ENCODE results near the gene PIP4P1. TPM values are rescaled to one million over a fixed set of nuclear protein-coding genes. Genes with fewer than 3 reads are reported as not detected.

The PIP4P1 gene
- polyA plus RNA-seq, 2 of the 4 experiments (the other 2 are of a cell fraction): 30.4 to 35.8 TPM

DNA sequence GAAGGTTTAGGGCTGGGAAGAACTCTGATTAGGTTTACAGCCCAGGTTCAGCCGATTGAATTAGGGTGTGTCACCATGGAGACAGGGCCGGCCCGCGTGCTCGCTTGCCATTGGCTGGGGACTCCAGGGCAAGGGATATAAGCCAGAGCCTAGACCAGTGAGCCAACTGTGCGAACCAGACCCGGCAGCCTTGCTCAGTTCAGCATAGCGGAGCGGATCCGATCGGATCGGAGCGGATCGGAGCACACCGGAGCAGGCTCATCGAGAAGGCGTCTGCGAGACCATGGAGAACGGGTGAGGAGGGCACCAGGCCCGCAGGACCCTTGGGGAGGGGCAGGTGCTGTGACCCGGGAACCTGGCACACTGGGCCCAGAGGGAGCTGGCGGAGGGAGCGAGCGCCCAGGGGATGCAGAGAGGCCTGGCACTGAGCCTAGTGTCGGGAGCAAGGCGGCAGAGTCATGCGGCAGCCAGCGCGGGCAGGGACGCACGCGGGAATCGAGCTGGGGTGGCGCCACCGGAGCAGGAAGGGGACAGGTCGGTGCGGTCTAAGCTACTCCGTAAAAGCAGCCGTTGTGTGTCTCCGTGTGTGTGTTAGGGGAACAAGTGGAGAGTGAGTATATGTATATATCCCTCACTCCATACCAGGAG is 8.1 kb upstream of the PIP4P1 start, which contains the start of gene PNP:
Gene PNP, plus strand, starts transcription at position 165 of the 648 bp plus-strand sequence. Its CDS starts 119 bp downstream, at position 284.
- WGBS (ENCODE audit: missing lambda C conversion rate): 2% methylated on average over 39 of the region's 40 CpGs
- peak; percentile 92 to 99 for DNase-seq (ENCODE audit: low read depth in 1 of 2, low spot score in 1 of 2)
- H3K4me3 ChIP-seq: peak within 1 kb of the TSS; percentile 72
- no peak for FAIRE-seq
- ChIA-PET POLR2A (interaction anchor here (0.7 to 2.4 kb wide), 15 partner anchors 8 to 215 kb away, joined by 3 to 38 read pairs (median 4); partner anchors contain the start of genes APEX1, OSGEP, PARP2 and PIP4P1), CTCF (interaction anchor here (0.6 to 1.2 kb wide), 6 partner anchors 9 to 140 kb away, joined by 3 to 6 read pairs (median 4); no protein-coding TSS in a partner anchor)
- H3K27ac ChIP-seq: peak within 1 kb of the TSS; percentile 80 to 95
- peak within 1 kb of the TSS; percentile 83 for H3K4me2 ChIP-seq
- no peak for TF ChIP-seq RARB (CRISPR knock-in tag; IDR thresholded peaks at IDR 0.05)
- no peak for TF ChIP-seq SMC3 (IDR thresholded peaks at IDR 0.05)
- TF ChIP-seq E2F6 (IDR thresholded peaks at IDR 0.05; ENCODE audit: borderline replicate concordance, low read depth): peak; percentile 42; the same call in 1 of the 2 replicates
- 0 out of 2 replicates have a peak, but pooled peaks have one; percentile 24 for TF ChIP-seq RFX5 (IDR thresholded peaks at IDR 0.05)
- no peak for TF ChIP-seq ESRRA (IDR thresholded peaks at IDR 0.05; ENCODE audit: borderline replicate concordance, low read length)
- 0 out of 2 replicates have a peak, but pooled peaks have one; percentile 20 for TF ChIP-seq GATA3 (IDR thresholded peaks at IDR 0.05; ENCODE audit: borderline replicate concordance)
- peak; percentile 81 to 89 for TF ChIP-seq JUN (IDR thresholded peaks at IDR 0.05)
- peak; percentile 94 for TF ChIP-seq BCL3 (IDR thresholded peaks at IDR 0.05)
- peak; percentile 66; the same call in 1 of the 2 replicates for TF ChIP-seq MAX (IDR thresholded peaks at IDR 0.05)
- TF ChIP-seq POLR2A (IDR thresholded peaks at IDR 0.05; ENCODE audit: low read length): peak; percentile 100
- TF ChIP-seq PHF8 (IDR thresholded peaks at IDR 0.05; ENCODE audit: borderline replicate concordance, low read depth): peak; percentile 95; the same call in 1 of the 2 replicates
- TF ChIP-seq RCOR1 (IDR thresholded peaks at IDR 0.05; ENCODE audit: low read depth, low read length): no peak
- TF ChIP-seq, protein P1, sequence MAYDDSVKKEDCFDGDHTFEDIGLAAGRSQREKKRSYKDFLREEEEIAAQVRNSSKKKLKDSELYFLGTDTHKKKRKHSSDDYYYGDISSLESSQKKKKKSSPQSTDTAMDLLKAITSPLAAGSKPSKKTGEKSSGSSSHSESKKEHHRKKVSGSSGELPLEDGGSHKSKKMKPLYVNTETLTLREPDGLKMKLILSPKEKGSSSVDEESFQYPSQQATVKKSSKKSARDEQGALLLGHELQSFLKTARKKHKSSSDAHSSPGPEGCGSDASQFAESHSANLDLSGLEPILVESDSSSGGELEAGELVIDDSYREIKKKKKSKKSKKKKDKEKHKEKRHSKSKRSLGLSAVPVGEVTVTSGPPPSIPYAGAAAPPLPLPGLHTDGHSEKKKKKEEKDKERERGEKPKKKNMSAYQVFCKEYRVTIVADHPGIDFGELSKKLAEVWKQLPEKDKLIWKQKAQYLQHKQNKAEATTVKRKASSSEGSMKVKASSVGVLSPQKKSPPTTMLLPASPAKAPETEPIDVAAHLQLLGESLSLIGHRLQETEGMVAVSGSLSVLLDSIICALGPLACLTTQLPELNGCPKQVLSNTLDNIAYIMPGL (CRISPR knock-in tag; IDR thresholded peaks at IDR 0.05; ENCODE audit: borderline replicate concordance): peak; percentile 30; the same call in 1 of the 2 replicates
- TF ChIP-seq, protein P2, sequence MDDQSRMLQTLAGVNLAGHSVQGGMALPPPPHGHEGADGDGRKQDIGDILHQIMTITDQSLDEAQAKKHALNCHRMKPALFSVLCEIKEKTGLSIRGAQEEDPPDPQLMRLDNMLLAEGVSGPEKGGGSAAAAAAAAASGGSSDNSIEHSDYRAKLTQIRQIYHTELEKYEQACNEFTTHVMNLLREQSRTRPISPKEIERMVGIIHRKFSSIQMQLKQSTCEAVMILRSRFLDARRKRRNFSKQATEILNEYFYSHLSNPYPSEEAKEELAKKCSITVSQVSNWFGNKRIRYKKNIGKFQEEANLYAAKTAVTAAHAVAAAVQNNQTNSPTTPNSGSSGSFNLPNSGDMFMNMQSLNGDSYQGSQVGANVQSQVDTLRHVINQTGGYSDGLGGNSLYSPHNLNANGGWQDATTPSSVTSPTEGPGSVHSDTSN (IDR thresholded peaks at IDR 0.05): peak; percentile 61; the same call in 1 of the 2 replicates
- peak; percentile 47; the same call in 1 of the 2 replicates for TF ChIP-seq MYC (IDR thresholded peaks at IDR 0.05; ENCODE audit: borderline replicate concordance, low read length)
- TF ChIP-seq REST (IDR thresholded peaks at IDR 0.05): peak; percentile 33; the same call in 1 of the 2 replicates
- no peak for TF ChIP-seq ATOH8 (CRISPR knock-in tag; IDR thresholded peaks at IDR 0.05; ENCODE audit: low read depth)
- peak; percentile 94 to 98 for ATAC-seq
- H3K9me3 ChIP-seq: no peaks in the 10 kb centered on the region
- peaks cover 27% of the 10 kb centered on the region for H3K4me1 ChIP-seq
